RWPE2 (cell line): Measurements from ENCODE around the gene NUAK1.

Experiments
- ATAC-seq: fragments of 200-7000 bp; cut with Tn5 transposase; 3 replicates; pipeline ENCODE4 v1.9.1; 2021; ENCODE audit warnings: low read depth
- DNase-seq: peaks from one replicate; pipeline ENCODE4 v3.0.0-alpha.2; 2020; ENCODE audit warnings: low spot score
- H3K27ac ChIP-seq: fragments of 450-650 bp; 2 replicates; pipeline ENCODE4 v1.5.1; 2017; ENCODE audit warnings: mild to moderate bottlenecking; ENCODE audit not compliant: poor library complexity, severe bottlenecking
- H3K27me3 ChIP-seq: fragments of 250-450 bp; sonication (Bioruptor Pico); 2 replicates; pipeline ENCODE4 v1.5.1; 2021; ENCODE audit warnings: mild to moderate bottlenecking, moderate library complexity; ENCODE audit not compliant: insufficient read depth, poor library complexity, severe bottlenecking
- H3K36me3 ChIP-seq: fragments of 250-450 bp; sonication (Bioruptor Pico); 2 replicates; pipeline ENCODE4 v1.5.1; 2020; ENCODE audit warnings: low read depth, mild to moderate bottlenecking, moderate library complexity
- H3K4me1 ChIP-seq: fragments of 250-450 bp; sonication (Bioruptor Pico); 2 replicates; pipeline ENCODE4 v1.5.1; 2021; ENCODE audit warnings: mild to moderate bottlenecking, moderate library complexity; ENCODE audit not compliant: insufficient read depth, poor library complexity, severe bottlenecking
- H3K4me3 ChIP-seq: fragments of 250-450 bp; sonication (Bioruptor Pico); 2 replicates; pipeline ENCODE4 v1.5.1; 2021; ENCODE audit warnings: mild to moderate bottlenecking, moderate library complexity; ENCODE audit not compliant: severe bottlenecking
- H3K9me3 ChIP-seq: fragments of 250-450 bp; sonication (Bioruptor Pico); 2 replicates; pipeline ENCODE4 v1.5.1; 2021; ENCODE audit warnings: mild to moderate bottlenecking, moderate library complexity; ENCODE audit not compliant: severe bottlenecking
- TF ChIP-seq, protein P1 (sequence below): fragments of 450-650 bp; IDR thresholded peaks from one replicate; pipeline ENCODE4 v1.5.1; 2017; ENCODE audit warnings: mild to moderate bottlenecking, moderate library complexity; ENCODE audit not compliant: poor library complexity, severe bottlenecking

NUAK1 gene

DNA sequence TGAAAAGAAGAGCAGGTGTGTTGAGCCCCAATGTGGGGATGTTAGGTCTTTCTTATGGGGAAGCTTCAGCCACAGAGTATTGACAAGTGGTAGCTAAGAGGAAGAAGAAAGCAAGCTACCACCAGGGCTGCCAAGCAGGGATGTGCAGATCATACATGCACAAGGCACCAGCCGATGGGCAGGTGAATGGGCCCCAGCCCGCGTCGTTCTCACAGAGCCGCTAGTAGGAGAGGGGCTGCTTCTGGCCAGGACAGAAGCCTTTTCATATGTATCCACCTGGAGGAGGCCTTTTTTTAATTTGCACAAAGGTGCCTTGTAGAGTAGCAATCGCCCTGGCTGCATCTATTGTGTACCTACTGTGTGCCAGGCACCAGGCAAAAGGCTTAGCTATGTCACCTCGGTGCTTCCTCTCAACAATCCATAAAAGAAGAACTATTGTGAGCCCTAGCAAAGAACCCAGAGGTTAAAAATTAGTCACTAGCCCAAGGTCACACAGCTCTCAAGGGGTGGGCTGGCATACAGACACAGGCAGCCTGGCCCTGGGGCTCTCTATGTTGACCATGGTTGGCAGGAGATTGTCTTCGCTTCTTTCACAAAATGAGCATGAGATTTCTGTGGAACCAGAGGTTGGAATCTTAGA is 8.2 kb downstream of the NUAK1 start:
- peaks cover 38% of the 10 kb centered on the region for H3K4me1 ChIP-seq
- no peaks in the 10 kb centered on the region for H3K36me3 ChIP-seq
- H3K4me3 ChIP-seq: no peak overlapping the region
- no peak for DNase-seq
- H3K27me3 ChIP-seq: no peaks in the 10 kb centered on the region
- H3K27ac ChIP-seq: no peak overlapping the region
- no peaks in the 10 kb centered on the region for H3K9me3 ChIP-seq
- no peak for ATAC-seq
- TF ChIP-seq, protein P1, sequence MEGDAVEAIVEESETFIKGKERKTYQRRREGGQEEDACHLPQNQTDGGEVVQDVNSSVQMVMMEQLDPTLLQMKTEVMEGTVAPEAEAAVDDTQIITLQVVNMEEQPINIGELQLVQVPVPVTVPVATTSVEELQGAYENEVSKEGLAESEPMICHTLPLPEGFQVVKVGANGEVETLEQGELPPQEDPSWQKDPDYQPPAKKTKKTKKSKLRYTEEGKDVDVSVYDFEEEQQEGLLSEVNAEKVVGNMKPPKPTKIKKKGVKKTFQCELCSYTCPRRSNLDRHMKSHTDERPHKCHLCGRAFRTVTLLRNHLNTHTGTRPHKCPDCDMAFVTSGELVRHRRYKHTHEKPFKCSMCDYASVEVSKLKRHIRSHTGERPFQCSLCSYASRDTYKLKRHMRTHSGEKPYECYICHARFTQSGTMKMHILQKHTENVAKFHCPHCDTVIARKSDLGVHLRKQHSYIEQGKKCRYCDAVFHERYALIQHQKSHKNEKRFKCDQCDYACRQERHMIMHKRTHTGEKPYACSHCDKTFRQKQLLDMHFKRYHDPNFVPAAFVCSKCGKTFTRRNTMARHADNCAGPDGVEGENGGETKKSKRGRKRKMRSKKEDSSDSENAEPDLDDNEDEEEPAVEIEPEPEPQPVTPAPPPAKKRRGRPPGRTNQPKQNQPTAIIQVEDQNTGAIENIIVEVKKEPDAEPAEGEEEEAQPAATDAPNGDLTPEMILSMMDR: no peak

DNA sequence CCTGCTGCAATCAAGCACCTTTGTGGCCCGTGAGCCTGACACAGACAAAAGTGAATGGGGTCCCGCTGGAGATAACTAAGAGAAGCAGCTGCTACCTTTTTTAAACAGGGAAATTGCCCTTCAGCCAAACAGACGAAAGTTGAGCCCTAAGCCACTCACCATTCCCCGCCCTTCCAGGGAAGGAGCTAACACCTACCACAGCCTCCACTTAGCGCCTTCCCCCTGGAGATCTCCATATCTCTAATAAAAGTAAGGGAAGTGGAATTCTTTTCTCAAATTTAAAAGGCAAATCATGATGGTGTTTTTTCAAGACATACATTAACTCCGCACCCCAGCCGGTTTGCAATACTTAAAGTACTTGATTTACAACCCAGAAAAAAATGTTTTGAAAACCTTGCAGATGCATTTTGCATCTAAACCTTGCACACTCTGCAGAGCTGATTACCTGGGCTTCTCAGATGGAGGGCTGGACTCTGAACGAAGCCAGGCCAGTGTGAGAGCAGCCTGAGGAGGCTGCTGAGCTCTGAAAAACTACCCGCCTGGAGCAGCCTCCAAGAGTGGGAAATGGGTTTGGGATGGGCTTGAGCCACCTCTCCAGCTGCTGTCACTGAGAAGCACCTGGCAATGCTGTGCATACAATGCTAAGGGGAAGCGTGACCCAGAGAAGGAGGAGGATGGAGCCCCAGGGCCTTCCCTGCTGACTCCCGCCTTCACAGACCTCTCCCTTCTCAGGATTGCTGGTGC is 10.0 kb downstream of the NUAK1 start:
- Histone ChIP-seq H3K9me3 (no peaks in the 10 kb centered on the region), H3K27me3 (no peaks in the 10 kb centered on the region), H3K36me3 (no peaks in the 10 kb centered on the region), H3K4me1 (peaks cover 21% of the 10 kb centered on the region), H3K4me3 (no peak overlapping the region), H3K27ac (no peak overlapping the region)
- ATAC-seq (no peak), DNase-seq (no peak)
- TF ChIP-seq, protein P1: no peak

DNA sequence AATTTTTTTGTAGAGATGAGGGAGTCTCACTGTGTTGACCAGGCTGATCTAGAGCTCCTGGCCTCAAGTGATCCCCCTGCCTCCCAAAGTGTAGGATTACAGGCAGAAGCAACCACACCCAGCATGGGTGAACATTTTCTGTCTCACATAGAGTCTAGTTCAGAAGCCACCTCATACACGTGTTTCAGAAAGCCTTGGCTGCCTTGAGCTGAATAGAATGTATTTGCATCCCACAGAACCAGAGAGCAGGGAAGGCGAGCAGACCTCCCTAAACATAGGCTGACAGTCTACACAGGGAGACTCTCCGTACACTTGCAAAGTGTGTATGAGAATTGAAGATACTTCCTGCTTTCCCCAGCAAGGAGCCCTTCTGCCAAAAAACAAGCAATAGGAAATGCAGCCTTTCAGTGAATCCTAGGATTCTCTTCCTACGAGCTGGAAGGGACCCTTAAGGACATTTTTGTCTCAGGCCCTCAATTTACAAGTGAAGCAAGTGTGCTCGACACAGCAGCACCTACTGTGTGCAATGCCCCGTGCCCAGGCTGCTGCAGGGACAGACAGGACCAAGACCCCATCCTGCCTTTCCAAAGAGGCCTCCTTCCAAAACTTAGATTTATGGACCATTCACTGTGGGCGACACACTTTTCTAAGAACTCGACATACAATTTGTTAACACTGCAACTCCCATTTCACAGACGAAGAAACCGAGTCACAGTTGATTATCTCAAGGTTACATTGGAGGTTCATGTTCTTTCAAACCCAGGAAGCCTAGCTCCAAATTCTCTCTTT is 11.2 kb downstream of the NUAK1 start:
- ATAC-seq (no peak), DNase-seq (no peak)
- no peaks in the 10 kb centered on the region for H3K36me3 ChIP-seq
- no peaks in the 10 kb centered on the region for H3K27me3 ChIP-seq
- TF ChIP-seq, protein P1: no peak
- H3K4me3 ChIP-seq: no peak overlapping the region
- H3K4me1 ChIP-seq: peaks cover 14% of the 10 kb centered on the region
- no peaks in the 10 kb centered on the region for H3K9me3 ChIP-seq
- peak overlapping the region; percentile 45 for H3K27ac ChIP-seq

DNA sequence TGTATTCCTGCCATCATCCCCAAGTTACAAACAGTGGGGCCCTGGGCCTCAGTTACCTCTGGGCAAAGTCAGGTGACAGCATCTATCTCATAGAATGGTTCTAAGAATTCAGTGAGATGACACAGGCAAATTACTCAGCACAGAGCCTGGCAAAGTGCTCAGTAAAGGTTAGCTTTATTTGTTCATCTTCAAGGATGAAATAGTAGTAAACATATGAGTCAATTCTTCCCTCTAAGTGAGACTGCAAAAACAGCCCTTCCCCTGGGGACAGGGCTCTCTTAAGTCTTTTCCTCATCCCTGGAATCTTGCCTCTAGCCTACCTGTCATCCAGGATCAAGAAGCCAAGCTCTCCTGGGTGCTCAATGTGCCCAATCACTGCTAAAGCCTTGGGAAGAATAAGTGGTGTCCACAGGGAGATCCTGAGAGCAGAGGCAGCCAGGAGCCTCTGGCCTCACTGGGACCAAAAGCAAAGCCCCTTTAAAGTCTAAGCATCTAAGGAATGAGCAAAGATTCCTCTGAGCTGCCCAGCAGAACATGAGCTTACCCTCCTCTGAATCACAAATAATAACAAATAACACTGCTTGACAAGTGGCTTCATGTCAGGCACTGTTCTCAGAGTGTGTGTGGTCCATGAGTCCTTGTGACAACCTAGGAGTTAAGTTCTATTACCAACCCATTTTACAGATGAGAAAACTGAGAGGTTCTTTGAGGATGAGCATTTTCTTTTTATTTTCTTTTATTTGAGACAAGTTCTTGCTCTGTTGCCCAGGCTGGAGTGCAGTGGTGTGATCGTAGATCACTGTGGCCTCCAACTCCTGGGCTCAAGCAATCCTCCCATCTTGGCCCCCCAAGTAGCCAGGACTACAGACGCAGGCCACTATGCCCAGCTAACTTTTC is 12.1 kb downstream of the NUAK1 start:
- H3K27ac ChIP-seq: peak overlapping the region; percentile 45

More for the DNA sequence above, 12.1 kb downstream of the NUAK1 start:
- H3K4me1 ChIP-seq: peaks cover 14% of the 10 kb centered on the region
- H3K27me3 ChIP-seq: no peaks in the 10 kb centered on the region
- DNase-seq: no peak
- H3K36me3 ChIP-seq: no peaks in the 10 kb centered on the region
- H3K4me3 ChIP-seq: no peak overlapping the region
- peak; percentile 55 for ATAC-seq
- no peaks in the 10 kb centered on the region for H3K9me3 ChIP-seq
- TF ChIP-seq, protein P1: no peak
